Neural progenitor cell (in vitro differentiated cells): ENCODE measurements around the gene PSMD3. TPM values are rescaled to one million over a fixed set of nuclear protein-coding genes. Genes with fewer than 3 reads are reported as not detected.

Source experiments
- DNase-seq: peaks from one replicate; pipeline ENCODE4 v3.0.0-alpha.2; 2016; ENCODE audit warnings: low spot score
- H2AFZ ChIP-seq: fragments of 200-600 bp; sonication (generic); replicated peaks from 2 replicates; pipeline ENCODE4 v1.6.1; 2016; ENCODE audit warnings: antibody characterized with exemption
- H3F3A ChIP-seq: fragments of 200-600 bp; sonication (generic); 2 replicates; pipeline ENCODE4 v1.6.1; 2016; ENCODE audit warnings: antibody characterized with exemption, low read depth
- H3K27ac ChIP-seq: fragments of 200-600 bp; sonication (generic); 2 replicates; pipeline ENCODE4 v1.5.1; 2016; ENCODE audit warnings: mild to moderate bottlenecking
- H3K27me3 ChIP-seq: fragments of 200-600 bp; sonication (generic); 2 replicates; pipeline ENCODE4 v1.6.1; 2016; ENCODE audit warnings: mild to moderate bottlenecking, moderate library complexity
- H3K36me3 ChIP-seq: fragments of 200-600 bp; sonication (generic); 2 replicates; pipeline ENCODE4 v1.5.1; 2016
- H3K4me1 ChIP-seq: fragments of 200-600 bp; sonication (generic); 2 replicates; pipeline ENCODE4 v1.6.1; 2016; ENCODE audit warnings: mixed run types
- H3K4me2 ChIP-seq: fragments of 200-600 bp; sonication (generic); 2 replicates; pipeline ENCODE4 v1.6.1; 2016
- H3K4me3 ChIP-seq: fragments of 200-600 bp; sonication (generic); 2 replicates; pipeline ENCODE4 v1.5.1; 2016
- H3K79me2 ChIP-seq: fragments of 200-600 bp; sonication (generic); 2 replicates; pipeline ENCODE4 v1.6.1; 2016; ENCODE audit warnings: low read depth
- H3K9ac ChIP-seq: fragments of 200-600 bp; sonication (generic); 2 replicates; pipeline ENCODE4 v1.6.1; 2016
- H3K9me3 ChIP-seq: fragments of 200-600 bp; sonication (generic); 2 replicates; pipeline ENCODE4 v1.5.1; 2016; ENCODE audit warnings: low read depth
- H4K20me1 ChIP-seq: fragments of 200-600 bp; sonication (generic); 2 replicates; pipeline ENCODE4 v1.6.1; 2016; ENCODE audit warnings: low read depth
- H3K27ac Mint-ChIP-seq: 3 replicates; pipeline ENCODE4 v1.8.0; 2021; ENCODE audit warnings: mixed read lengths
- H3K27me3 Mint-ChIP-seq: 2 replicates; pipeline ENCODE4 v1.8.0; 2022; ENCODE audit warnings: low read depth, mild to moderate bottlenecking, inconsistent platforms, moderate library complexity, mixed read lengths; ENCODE audit not compliant: insufficient read depth
- H3K36me3 Mint-ChIP-seq: 3 replicates; pipeline ENCODE4 v1.8.0; 2021; ENCODE audit warnings: mixed read lengths
- H3K4me1 Mint-ChIP-seq: 3 replicates; pipeline ENCODE4 v1.8.0; 2021; ENCODE audit warnings: mixed read lengths
- H3K4me3 Mint-ChIP-seq: 3 replicates; pipeline ENCODE4 v1.8.0; 2021; ENCODE audit warnings: mild to moderate bottlenecking, moderate library complexity, mixed read lengths
- H3K9me3 Mint-ChIP-seq: 3 replicates; pipeline ENCODE4 v1.8.0; 2020; ENCODE audit warnings: mixed read lengths
- EZH2 ChIP-seq: fragments of 200-600 bp; sonication (generic); IDR thresholded peaks from 2 replicates; pipeline ENCODE4 v1.6.1; 2017; ENCODE audit warnings: antibody characterized with exemption, mild to moderate bottlenecking, moderate library complexity
- EZH2phosphoT487 ChIP-seq: fragments of 200-600 bp; sonication (generic); IDR thresholded peaks from 2 replicates; pipeline ENCODE4 v1.6.1; 2017; ENCODE audit warnings: antibody characterized with exemption
- total RNA-seq: library from RNA; depleted of rRNA; stranded (reverse); fragments of >200 nt; gene quantifications from 2 replicates; pipeline ENCODE4 v1.2.3, GENCODE V29; 2015; ENCODE audit warnings: low replicate concordance
- TF ChIP-seq, protein P1 (sequence below): fragments of 200-600 bp; sonication (generic); IDR thresholded peaks from 2 replicates; pipeline ENCODE4 v1.5.1; 2017; ENCODE audit warnings: antibody characterized with exemption, mild to moderate bottlenecking

The PSMD3 gene
- total RNA-seq, 1 donor from 2014 or later = 71.6 TPM

- Histone ChIP-seq H3K36me3 (no peaks in the 10 kb centered on the region), H3K9me3 (no peaks in the 10 kb centered on the region), H3K4me3 (no peak overlapping the region), H3K27ac (no peak overlapping the region), H3K4me1 (peaks cover 15% of the 10 kb centered on the region), H4K20me1 (peaks cover 4% of the 10 kb centered on the region), H3K79me2 (no peaks in the 10 kb centered on the region), H3K4me2 (no peak overlapping the region), H3K9ac (no peak overlapping the region), H3K27me3 (no peaks in the 10 kb centered on the region), H2AFZ (no peak overlapping the region), H3F3A (peaks cover 26% of the 10 kb centered on the region)
- Mint-ChIP-seq H3K36me3 (peaks cover 23% of the 10 kb centered on the region), H3K27me3 (no peaks in the 10 kb centered on the region), H3K27ac (no peak overlapping the region), H3K4me3 (no peak overlapping the region), H3K4me1 (peaks cover 17% of the 10 kb centered on the region), H3K9me3 (no peaks in the 10 kb centered on the region)
- DNase-seq = no peak
- no peak for TF ChIP-seq EZH2
- TF ChIP-seq, protein P1, sequence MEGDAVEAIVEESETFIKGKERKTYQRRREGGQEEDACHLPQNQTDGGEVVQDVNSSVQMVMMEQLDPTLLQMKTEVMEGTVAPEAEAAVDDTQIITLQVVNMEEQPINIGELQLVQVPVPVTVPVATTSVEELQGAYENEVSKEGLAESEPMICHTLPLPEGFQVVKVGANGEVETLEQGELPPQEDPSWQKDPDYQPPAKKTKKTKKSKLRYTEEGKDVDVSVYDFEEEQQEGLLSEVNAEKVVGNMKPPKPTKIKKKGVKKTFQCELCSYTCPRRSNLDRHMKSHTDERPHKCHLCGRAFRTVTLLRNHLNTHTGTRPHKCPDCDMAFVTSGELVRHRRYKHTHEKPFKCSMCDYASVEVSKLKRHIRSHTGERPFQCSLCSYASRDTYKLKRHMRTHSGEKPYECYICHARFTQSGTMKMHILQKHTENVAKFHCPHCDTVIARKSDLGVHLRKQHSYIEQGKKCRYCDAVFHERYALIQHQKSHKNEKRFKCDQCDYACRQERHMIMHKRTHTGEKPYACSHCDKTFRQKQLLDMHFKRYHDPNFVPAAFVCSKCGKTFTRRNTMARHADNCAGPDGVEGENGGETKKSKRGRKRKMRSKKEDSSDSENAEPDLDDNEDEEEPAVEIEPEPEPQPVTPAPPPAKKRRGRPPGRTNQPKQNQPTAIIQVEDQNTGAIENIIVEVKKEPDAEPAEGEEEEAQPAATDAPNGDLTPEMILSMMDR = no peak
- TF ChIP-seq EZH2phosphoT487 = no peak
Observed at GRCh38 chr17:40022961-40023541, 42.4 kb downstream of the PSMD3 start.

- Mint-ChIP-seq H3K36me3 (peaks cover 26% of the 10 kb centered on the region), H3K4me1 (peaks cover 11% of the 10 kb centered on the region), H3K4me3 (no peak overlapping the region), H3K27ac (no peak overlapping the region), H3K9me3 (no peaks in the 10 kb centered on the region), H3K27me3 (peaks cover under 1% of the 10 kb centered on the region)
- Histone ChIP-seq H3K27ac (no peak overlapping the region), H3K9me3 (no peaks in the 10 kb centered on the region), H3K4me3 (no peak overlapping the region), H3K36me3 (no peaks in the 10 kb centered on the region), H3K79me2 (no peaks in the 10 kb centered on the region), H3K9ac (no peak overlapping the region), H4K20me1 (no peaks in the 10 kb centered on the region), H3K4me2 (no peak overlapping the region), H2AFZ (no peak overlapping the region), H3K4me1 (peaks cover 8% of the 10 kb centered on the region), H3F3A (peaks cover 19% of the 10 kb centered on the region), H3K27me3 (no peaks in the 10 kb centered on the region)
- DNase-seq = no peak
- no peak for TF ChIP-seq EZH2phosphoT487
- TF ChIP-seq, protein P1 = no peak
- TF ChIP-seq EZH2 = no peak
Observed at GRCh38 chr17:40023590-40024292, 43.1 kb downstream of the PSMD3 start.

DNA sequence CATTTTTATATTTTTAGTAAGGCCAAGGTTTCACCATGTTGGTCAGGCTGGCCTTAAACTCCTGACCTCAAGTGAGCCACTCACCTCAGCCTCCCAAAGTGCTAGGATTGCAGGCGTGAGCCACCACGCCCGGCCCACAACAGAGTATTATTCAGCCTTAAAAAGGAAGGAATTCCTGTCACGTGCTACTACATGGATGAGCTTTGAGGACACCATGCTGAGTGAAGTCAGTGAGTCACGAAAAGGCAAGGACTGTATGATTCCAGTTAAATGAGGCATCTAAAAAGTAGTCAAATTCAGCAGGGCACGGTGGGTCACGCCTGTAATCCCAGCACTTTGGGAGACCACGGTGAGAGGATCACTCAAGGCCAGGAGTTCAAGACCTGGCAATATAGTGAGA, 44.3 kb downstream of the PSMD3 start:
- H3K27ac ChIP-seq = no peak overlapping the region
- H3K36me3 Mint-ChIP-seq = peaks cover 29% of the 10 kb centered on the region

More for the DNA sequence above, 44.3 kb downstream of the PSMD3 start:
- H3K36me3 ChIP-seq = no peaks in the 10 kb centered on the region
- no peak overlapping the region for H3K9ac ChIP-seq
- no peak overlapping the region for H3K4me2 ChIP-seq
- Mint-ChIP-seq H3K4me3 (no peak overlapping the region), H3K27me3 (peaks cover 3% of the 10 kb centered on the region), H3K9me3 (no peaks in the 10 kb centered on the region), H3K4me1 (peaks cover 6% of the 10 kb centered on the region), H3K27ac (no peak overlapping the region)
- no peaks in the 10 kb centered on the region for H3K9me3 ChIP-seq
- no peaks in the 10 kb centered on the region for H3K27me3 ChIP-seq
- H4K20me1 ChIP-seq = no peaks in the 10 kb centered on the region
- DNase-seq = no peak
- peaks cover 8% of the 10 kb centered on the region for H3F3A ChIP-seq
- H2AFZ ChIP-seq = no peak overlapping the region
- no peak overlapping the region for H3K4me3 ChIP-seq
- H3K4me1 ChIP-seq = no peaks in the 10 kb centered on the region
- TF ChIP-seq EZH2phosphoT487 = no peak
- TF ChIP-seq EZH2 = no peak
- TF ChIP-seq, protein P1 = no peak
- no peaks in the 10 kb centered on the region for H3K79me2 ChIP-seq
